Measurements from ENCODE around the gene IKBKG.
"Not testable (repeated sequence)": the region's sequence is repeated elsewhere in the genome, so short reads cannot be mapped to it uniquely, and the experiment has no call there.

The IKBKG gene

DNA sequence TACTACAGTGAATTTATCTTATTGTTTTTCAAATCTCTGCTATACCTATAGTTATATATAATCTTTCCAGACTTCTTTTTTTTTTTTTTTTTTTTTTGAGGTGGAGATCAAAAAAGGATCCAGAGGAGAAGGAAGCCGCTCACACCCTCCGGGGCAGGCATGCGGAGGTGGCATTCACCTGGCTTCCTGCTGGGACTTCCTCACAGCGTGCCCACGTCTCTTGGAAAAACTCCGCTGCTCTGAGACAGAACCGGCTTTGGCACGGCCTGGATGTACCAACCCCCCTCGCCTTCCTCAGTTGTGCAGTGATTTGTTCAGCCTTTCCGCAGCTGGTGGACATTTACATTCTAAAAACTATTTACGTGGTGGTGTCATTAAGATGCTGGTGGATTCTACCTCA is 60.6 kb downstream of the IKBKG start:
- DNase-seq: not testable (repeated sequence)

GRCh38 chrX:154608823-154609222 is 61.4 kb downstream of the IKBKG start:
- DNase-seq: not testable (repeated sequence)

GRCh38 chrX:154611146-154611545 is 63.7 kb downstream of the IKBKG start:
- DNase-seq: not testable (repeated sequence)

DNA sequence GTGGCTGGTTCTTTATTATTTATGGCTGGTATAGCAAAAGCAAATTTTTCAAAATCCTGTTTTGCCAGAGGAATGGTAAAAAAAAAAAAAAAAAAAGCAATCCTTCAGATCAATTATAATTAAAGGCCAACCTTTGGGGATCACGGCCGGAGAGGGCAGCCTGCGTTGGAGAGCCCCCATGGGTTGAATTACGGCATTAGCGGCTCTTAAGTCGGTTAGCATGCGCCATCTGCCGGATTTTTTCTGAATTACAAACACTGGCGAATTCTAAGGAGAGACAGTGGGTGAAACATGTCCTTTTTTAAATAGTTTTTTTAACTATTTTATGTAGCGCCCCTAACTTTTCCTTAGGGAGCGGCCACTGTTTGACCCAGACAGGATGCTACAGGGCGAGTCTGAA is 66.2 kb downstream of the IKBKG start:
- not testable (repeated sequence) for DNase-seq

Measured in activated gamma-delta T cell (primary cell).